HG03097 (cell line): ENCODE measurements around the gene HNRNPH1.

ENCODE experiments used
- ATAC-seq: cut with Tn5 transposase; IDR thresholded peaks from one replicate; pipeline ENCODE4 v1.9.1; 2021; ENCODE audit not compliant: unreplicated experiment, low FRiP score

HNRNPH1 gene

GRCh38 chr5:179623906-179624741 lies 653 bp upstream of the HNRNPH1 start:
- ATAC-seq = peak; percentile 2

GRCh38 chr5:179621551-179622214 lies 1.8 kb downstream of the HNRNPH1 start:
- no peak for ATAC-seq

GRCh38 chr5:179620703-179621350 lies 2.6 kb downstream of the HNRNPH1 start:
- no peak for ATAC-seq

- no peak for ATAC-seq
These were observed 3.2 kb downstream of the HNRNPH1 start for GRCh38 chr5:179620293-179620692.

- ATAC-seq = no peak
These were observed 3.7 kb downstream of the HNRNPH1 start for GRCh38 chr5:179619776-179620175.

GRCh38 chr5:179618923-179619554 lies 4.4 kb downstream of the HNRNPH1 start:
- ATAC-seq = no peak

- no peak for ATAC-seq
These were observed 5.5 kb downstream of the HNRNPH1 start for GRCh38 chr5:179617930-179618329.

- ATAC-seq = no peak
These were observed 7.4 kb downstream of the HNRNPH1 start for GRCh38 chr5:179616002-179616594.

- ATAC-seq = no peak
These were observed 8.3 kb downstream of the HNRNPH1 start for GRCh38 chr5:179615203-179615602.

- ATAC-seq = no peak
These were observed 8.7 kb downstream of the HNRNPH1 start for GRCh38 chr5:179614745-179615144.

GRCh38 chr5:179613460-179614071 lies 9.9 kb downstream of the HNRNPH1 start:
- no peak for ATAC-seq

- ATAC-seq = no peak
These were observed 10.7 kb downstream of the HNRNPH1 start for GRCh38 chr5:179612577-179613459.

- ATAC-seq = no peak
These were observed 12.6 kb downstream of the HNRNPH1 start for GRCh38 chr5:179610903-179611265.

GRCh38 chr5:179610109-179610902 lies 13.2 kb downstream of the HNRNPH1 start:
- ATAC-seq = no peak

- no peak for ATAC-seq
These were observed 13.7 kb downstream of the HNRNPH1 start for GRCh38 chr5:179609834-179610108.

GRCh38 chr5:179608131-179608581 lies 15.3 kb downstream of the HNRNPH1 start:
- no peak for ATAC-seq

GRCh38 chr5:179607160-179607931 lies 16.1 kb downstream of the HNRNPH1 start:
- ATAC-seq = no peak

- no peak for ATAC-seq
These were observed 16.6 kb downstream of the HNRNPH1 start for GRCh38 chr5:179606910-179607159.
